GM19468 (cell line): Measurements from ENCODE around the gene CACNG8.
"Not testable (repeated sequence)": the region's sequence is repeated elsewhere in the genome, so short reads cannot be mapped to it uniquely, and the experiment has no call there.

Experiments used
- ATAC-seq: cut with Tn5 transposase; IDR thresholded peaks from one replicate; pipeline ENCODE4 v1.9.1; 2021; ENCODE audit warnings: mild to moderate bottlenecking, moderate library complexity, moderate number of reproducible peaks; ENCODE audit not compliant: unreplicated experiment; ENCODE audit errors: extremely low read depth

CACNG8 gene

DNA sequence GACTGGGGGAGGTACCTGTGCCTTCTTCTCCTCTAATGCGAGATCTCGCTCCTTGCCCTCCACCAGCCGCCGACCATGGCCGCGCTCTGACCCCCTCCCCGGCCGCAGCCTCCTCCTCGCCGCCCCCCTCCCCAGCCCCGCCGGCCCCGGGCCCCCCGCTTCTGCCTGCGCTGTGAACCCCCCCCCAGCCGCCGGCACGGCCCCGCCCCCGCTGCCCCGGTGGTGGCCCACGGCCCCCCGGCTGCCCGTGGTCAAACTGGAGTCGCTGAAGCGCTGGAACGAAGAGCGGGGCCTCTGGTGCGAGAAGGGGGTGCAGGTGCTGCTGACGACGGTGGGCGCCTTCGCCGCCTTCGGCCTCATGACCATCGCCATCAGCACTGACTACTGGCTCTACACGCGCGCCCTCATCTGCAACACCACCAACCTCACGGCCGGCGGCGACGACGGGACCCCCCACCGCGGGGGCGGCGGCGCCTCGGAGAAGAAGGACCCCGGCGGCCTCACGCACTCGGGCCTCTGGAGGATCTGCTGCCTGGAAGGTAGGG is at the start of gene CACNG8:
Gene CACNG8, plus strand, starts transcription at position 51 of the 545 bp plus-strand sequence.
- no peak for ATAC-seq

DNA sequence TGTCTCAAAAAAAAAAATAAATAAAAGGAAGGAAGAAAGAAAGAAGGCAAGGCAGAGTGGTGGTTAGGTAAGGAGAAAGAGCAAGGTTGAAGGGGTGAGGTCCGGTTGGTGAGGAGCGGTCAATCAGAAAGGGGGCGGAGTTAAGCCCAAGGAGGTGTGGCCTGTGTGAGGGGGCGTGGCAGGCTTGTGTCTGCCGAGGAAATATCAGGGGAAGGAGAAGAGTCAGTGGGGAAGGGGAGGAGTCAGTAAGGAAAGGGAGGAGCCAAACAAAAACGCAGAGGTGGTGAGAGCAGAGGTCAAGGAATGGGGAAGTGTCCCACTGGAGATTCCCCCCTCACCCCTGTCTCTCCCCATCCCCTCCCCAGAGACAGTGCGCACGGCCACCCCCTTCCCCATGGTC is 47.7 kb upstream of the CACNG8 start:
- no peak for ATAC-seq

- no peak for ATAC-seq
Measured at GRCh38 chr19:53916004-53916403, 46.7 kb upstream of the CACNG8 start.

GRCh38 chr19:53917356-53917755 is 45.4 kb upstream of the CACNG8 start:
- ATAC-seq: no peak

GRCh38 chr19:53927739-53928138 is 35.0 kb upstream of the CACNG8 start:
- ATAC-seq: no peak

DNA sequence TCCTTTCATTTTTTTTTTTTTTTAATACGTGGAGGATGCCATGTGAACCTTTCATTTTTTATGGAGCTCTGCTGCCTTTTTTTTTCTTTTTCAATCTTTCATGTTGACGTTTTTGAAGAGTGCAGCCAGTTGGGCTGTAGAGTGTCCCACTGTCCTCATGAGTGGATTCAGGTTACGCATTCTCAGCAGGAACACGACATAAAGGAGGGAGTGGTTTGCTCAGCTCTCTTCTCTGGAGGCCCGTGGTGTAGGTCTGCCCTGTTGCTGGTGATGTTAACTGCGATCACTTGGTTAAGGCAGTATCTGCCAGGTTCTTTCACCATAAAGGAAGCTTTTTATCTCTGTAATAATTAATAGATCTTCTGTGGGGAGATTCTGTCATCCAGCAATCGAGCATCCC is 26.7 kb upstream of the CACNG8 start:
- ATAC-seq: no peak

DNA sequence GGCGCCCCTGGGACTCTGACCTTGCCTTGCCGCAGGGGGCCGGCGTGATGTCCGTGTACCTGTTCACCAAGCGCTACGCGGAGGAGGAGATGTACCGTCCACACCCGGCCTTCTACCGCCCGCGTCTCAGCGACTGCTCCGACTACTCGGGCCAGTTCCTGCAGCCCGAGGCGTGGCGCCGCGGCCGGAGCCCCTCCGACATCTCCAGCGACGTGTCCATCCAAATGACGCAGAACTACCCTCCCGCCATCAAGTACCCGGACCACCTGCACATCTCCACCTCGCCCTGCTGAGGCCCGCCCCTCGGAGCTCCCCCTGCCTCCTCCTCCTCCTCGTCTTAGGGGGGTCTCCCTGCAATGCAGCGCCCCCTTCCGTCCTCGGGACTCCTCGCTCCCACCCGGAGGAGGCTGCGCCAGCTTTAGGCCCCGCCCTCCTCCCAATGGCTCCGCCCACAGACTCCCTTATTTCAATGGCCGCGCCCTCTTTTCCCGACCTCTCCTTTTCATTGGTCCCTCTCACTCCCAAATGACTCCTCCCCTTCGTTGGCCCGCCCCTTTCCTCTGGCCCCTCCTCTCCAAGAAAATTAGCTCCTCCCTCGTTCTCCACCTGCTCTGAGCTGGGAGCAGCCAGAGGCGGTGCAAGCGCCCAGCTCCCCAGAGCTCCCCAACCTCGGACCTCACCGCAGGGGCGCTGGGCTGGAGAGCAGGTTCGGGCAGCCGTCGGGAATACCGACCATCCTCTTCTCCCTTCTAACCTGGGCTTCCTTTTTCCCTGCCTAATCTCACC is 20.5 kb upstream of the CACNG8 start:
- no peak for ATAC-seq

- no peak for ATAC-seq
Measured at GRCh38 chr19:53944416-53944815, 18.3 kb upstream of the CACNG8 start.

- no peak for ATAC-seq
Measured at GRCh38 chr19:53944933-53945332, 17.8 kb upstream of the CACNG8 start.

- ATAC-seq: no peak
Measured at GRCh38 chr19:53945441-53945840, 17.3 kb upstream of the CACNG8 start.

- ATAC-seq: no peak
Measured at GRCh38 chr19:53945998-53946397, 16.7 kb upstream of the CACNG8 start.

GRCh38 chr19:53947624-53948023 is 15.1 kb upstream of the CACNG8 start:
- no peak for ATAC-seq

DNA sequence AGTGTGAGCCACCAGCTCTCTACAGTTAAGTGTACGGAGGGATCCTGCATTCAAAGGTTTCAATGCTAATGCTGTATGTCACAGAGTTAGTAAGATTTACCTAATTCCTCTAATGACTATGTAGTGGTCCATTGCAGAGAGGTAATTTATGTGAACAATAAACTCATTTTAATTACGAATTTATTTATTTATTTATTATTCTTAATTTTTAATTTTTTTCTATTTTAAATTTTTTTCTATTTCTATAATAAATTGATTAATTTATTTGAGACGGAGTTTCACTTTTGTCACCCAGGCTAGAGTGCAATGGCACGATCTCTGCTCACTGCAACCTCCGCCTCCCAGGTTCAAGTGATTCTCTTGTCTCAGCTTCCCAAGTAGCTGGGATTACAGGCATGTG is 14.1 kb upstream of the CACNG8 start:
- ATAC-seq: not testable (repeated sequence)

GRCh38 chr19:53951436-53951835 is 11.3 kb upstream of the CACNG8 start:
- ATAC-seq: no peak

DNA sequence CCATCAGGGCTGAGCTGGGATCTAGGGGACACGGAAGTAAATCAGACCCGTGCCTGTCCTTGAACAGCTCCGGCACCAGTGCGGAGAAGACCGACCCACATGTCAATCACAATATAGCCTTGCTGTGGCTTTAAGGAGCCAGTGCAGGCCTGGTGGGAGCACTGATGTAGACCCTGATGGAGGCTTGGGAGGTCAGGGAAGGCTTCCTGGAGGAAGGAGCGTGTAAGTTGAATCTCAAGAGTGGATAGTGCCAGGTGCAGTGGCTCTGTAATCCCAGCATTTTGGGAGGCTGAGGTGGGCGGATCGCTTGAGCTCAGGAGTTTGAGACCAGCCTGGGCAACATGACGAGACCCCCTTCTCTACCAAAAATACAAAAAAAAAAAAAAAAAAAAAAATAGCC is 10.8 kb upstream of the CACNG8 start:
- no peak for ATAC-seq

- ATAC-seq: no peak
Measured at GRCh38 chr19:53953383-53953782, 9.4 kb upstream of the CACNG8 start.

DNA sequence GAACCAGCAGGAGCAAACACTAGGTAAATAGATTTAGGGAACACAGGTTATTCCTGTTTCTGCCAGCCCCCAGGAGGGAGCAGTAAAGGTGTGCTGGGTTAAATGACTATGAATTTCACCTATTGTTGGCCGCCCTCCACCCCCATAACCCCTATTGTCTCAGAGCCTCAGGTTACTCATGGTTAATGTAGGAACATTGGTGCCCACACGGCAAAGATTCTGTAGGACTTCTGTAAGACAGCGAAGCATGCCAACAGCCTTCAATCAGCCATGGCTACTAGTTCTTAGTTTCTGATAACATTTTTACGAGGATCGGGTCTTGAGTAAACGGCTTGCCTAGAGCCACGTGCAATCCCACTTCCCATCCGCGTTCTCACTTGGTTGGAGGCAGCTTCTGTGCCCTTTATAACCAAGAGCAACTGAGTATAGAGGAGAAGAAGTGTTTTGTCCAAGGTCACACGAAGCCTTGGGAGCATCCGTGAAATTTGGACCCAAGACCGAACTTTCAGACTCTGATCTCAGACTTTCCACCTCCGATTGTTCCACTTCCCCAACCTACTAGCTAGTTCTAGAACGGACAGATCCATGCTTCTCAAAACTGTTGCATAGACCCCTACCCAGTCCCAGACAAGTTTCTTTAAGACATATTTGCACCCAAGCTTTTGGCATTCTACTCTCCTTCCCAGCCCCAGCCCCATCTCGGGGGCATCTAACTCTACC is 5.1 kb upstream of the CACNG8 start:
- no peak for ATAC-seq

- ATAC-seq: no peak
Measured at GRCh38 chr19:53958168-53958571, 4.6 kb upstream of the CACNG8 start.

- ATAC-seq: no peak
Measured at GRCh38 chr19:53958823-53959757, 3.6 kb upstream of the CACNG8 start.

- no peak for ATAC-seq
Measured at GRCh38 chr19:53960187-53960586, 2.5 kb upstream of the CACNG8 start.
